K562 (cell line): Measurements from ENCODE around the gene BCAS2.
"Not testable (repeated sequence)": the region's sequence is repeated elsewhere in the genome, so short reads cannot be mapped to it uniquely, and the experiment has no call there.

Source experiments
- ARNT ChIP-seq, 2 experiments: fragments of 450-650 bp; IDR thresholded peaks; 2 replicates each; pipeline ENCODE4 v1.6.1; 2016; ENCODE audit warnings: mild to moderate bottlenecking in 1 of 2
- ATF6 ChIP-seq: sonication (generic); formaldehyde crosslinking; IDR thresholded peaks from 2 replicates; pipeline ENCODE4 v1.4.0; 2020; ENCODE audit warnings: mild to moderate bottlenecking, missing genetic modification reagents
- CTCF ChIP-seq, 3 experiments: IDR thresholded peaks in 2 of 3; conservative IDR thresholded peaks in 1 of 3; 2 replicates each; pipeline ENCODE4 v1.5.1; 2011 to 2012; ENCODE audit warnings: low read length in 3 of 3, mild to moderate bottlenecking in 3 of 3, control low read depth in 2 of 3, improper control_type of control experiment in 1 of 3, inconsistent platforms in 1 of 3, low read depth in 1 of 3, mixed read lengths in 1 of 3, moderate library complexity in 1 of 3; ENCODE audit not compliant: insufficient read depth in 2 of 3
- ELK1 ChIP-seq: sonication (generic); formaldehyde crosslinking; IDR thresholded peaks from 2 replicates; pipeline ENCODE4 v1.8.1; 2022; ENCODE audit warnings: missing genetic modification reagents
- FOXK1 ChIP-seq: sonication (generic); formaldehyde crosslinking; IDR thresholded peaks from 2 replicates; pipeline ENCODE4 v1.8.0; 2022; ENCODE audit warnings: missing genetic modification reagents, mild to moderate bottlenecking, borderline replicate concordance
- SNAPC5 ChIP-seq: fragments of 250-450 bp; sonication (Bioruptor Pico); IDR thresholded peaks from 2 replicates; pipeline ENCODE4 v1.8.0; 2021; ENCODE audit warnings: moderate library complexity, mild to moderate bottlenecking, inconsistent platforms
- ZNF589 ChIP-seq: fragments of 200-800 bp; sonication (Bioruptor generic); IDR thresholded peaks from 2 replicates; pipeline ENCODE4 v1.6.1; 2016; ENCODE audit warnings: low read depth, missing genetic modification characterization, missing compliant biosample characterization
- ZNF75A ChIP-seq: fragments of 450-650 bp; formaldehyde crosslinking; IDR thresholded peaks from 2 replicates; pipeline ENCODE4 v1.4.0; 2020; ENCODE audit warnings: mild to moderate bottlenecking
- TF ChIP-seq, protein P1 (sequence below): fragments of 450-650 bp; IDR thresholded peaks from 2 replicates; pipeline ENCODE4 v1.6.1; 2017; ENCODE audit warnings: antibody characterized with exemption, mild to moderate bottlenecking

GRCh38 chr1:114562978-114563510 lies 18.4 kb downstream of the BCAS2 start:
- TF ChIP-seq CTCF (IDR thresholded peaks at IDR 0.05 in 2 of 3, conservative IDR thresholded peaks at IDR 0.05 in 1 of 3; ENCODE audit: insufficient read depth in 2 of 3, low read depth in 1 of 3, low read length in 3 of 3); FOXK1 (CRISPR knock-in tag); ZNF75A (CRISPR knock-in tag); SNAPC5; ZNF589 (CRISPR knock-in tag); ATF6 (CRISPR knock-in tag); ELK1 (CRISPR knock-in tag); ARNT (IDR thresholded peaks at IDR 0.05): not testable (repeated sequence)
- TF ChIP-seq, protein P1, sequence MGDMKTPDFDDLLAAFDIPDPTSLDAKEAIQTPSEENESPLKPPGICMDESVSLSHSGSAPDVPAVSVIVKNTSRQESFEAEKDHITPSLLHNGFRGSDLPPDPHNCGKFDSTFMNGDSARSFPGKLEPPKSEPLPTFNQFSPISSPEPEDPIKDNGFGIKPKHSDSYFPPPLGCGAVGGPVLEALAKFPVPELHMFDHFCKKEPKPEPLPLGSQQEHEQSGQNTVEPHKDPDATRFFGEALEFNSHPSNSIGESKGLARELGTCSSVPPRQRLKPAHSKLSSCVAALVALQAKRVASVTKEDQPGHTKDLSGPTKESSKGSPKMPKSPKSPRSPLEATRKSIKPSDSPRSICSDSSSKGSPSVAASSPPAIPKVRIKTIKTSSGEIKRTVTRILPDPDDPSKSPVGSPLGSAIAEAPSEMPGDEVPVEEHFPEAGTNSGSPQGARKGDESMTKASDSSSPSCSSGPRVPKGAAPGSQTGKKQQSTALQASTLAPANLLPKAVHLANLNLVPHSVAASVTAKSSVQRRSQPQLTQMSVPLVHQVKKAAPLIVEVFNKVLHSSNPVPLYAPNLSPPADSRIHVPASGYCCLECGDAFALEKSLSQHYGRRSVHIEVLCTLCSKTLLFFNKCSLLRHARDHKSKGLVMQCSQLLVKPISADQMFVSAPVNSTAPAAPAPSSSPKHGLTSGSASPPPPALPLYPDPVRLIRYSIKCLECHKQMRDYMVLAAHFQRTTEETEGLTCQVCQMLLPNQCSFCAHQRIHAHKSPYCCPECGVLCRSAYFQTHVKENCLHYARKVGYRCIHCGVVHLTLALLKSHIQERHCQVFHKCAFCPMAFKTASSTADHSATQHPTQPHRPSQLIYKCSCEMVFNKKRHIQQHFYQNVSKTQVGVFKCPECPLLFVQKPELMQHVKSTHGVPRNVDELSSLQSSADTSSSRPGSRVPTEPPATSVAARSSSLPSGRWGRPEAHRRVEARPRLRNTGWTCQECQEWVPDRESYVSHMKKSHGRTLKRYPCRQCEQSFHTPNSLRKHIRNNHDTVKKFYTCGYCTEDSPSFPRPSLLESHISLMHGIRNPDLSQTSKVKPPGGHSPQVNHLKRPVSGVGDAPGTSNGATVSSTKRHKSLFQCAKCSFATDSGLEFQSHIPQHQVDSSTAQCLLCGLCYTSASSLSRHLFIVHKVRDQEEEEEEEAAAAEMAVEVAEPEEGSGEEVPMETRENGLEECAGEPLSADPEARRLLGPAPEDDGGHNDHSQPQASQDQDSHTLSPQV: not testable (repeated sequence)
